GM21423 (cell line): ENCODE data around the gene ACSS2.

Experiments used
- ATAC-seq: cut with Tn5 transposase; IDR thresholded peaks from one replicate; pipeline ENCODE4 v1.9.1; 2021; ENCODE audit warnings: mild to moderate bottlenecking, moderate library complexity; ENCODE audit not compliant: unreplicated experiment

Gene ACSS2

GRCh38 chr20:34945315-34946077 is 69.1 kb downstream of the ACSS2 start:
- ATAC-seq = no peak

DNA sequence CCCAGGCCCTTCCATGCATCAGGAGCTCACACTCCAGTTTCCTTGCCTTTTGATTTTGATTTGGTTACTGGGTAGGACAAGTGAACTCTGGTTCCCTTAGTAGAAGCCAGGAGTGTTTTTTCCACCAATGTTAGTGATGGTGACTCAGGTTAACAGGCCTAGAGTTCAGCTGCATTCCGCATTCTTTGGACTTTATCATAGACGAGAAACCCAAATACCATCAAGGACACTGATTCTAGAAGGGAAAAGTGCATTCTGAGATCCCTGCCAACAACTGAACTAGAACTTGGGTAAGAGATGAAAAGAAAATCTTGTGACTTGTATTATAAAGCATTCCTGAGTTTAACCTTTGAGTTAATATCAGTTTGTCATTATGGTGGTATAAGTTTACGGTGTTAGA is 70.2 kb downstream of the ACSS2 start:
- ATAC-seq = no peak

DNA sequence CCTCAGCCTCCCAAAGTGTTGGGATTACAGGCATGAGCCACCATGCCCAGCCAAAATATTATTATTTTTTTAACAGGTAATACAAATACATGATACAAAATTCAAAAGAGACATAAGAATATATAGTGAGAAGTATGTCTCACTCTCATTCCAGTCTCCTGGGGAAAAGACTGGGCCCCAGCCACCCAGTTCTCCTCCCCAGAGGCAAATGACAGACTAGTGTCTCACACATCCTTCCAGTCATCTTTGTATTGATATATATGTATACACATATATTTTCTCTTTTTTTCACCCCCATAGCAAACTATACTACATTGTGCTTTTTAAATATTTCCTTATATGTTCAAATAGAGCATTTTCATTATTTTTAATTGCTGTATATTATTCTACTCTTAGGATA is 70.9 kb downstream of the ACSS2 start:
- no peak for ATAC-seq

GRCh38 chr20:34948030-34948429 is 71.6 kb downstream of the ACSS2 start:
- no peak for ATAC-seq

- no peak for ATAC-seq
Observed at GRCh38 chr20:34949120-34949519, 72.7 kb downstream of the ACSS2 start.

GRCh38 chr20:34951252-34951651 is 74.8 kb downstream of the ACSS2 start:
- ATAC-seq = no peak

DNA sequence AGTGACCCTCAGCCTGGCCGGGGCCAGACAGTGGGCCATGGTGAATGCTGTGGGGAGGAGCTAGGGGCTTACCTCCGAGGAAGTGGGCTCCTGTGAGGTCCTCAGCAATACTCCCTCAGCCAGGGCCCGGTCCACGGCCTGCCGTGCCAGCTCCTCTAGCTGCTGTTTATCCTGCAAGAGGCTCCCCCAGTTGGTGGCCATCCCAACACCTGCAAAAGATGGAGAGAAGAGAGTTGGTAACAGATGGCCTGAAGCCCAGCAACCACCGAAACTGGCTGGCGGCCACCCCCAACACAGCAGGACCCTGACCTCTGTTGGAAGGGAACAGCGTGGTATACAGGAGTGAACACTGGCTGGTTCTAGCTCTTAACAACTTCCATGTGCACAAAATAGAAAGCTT is 75.2 kb downstream of the ACSS2 start:
- ATAC-seq = no peak

DNA sequence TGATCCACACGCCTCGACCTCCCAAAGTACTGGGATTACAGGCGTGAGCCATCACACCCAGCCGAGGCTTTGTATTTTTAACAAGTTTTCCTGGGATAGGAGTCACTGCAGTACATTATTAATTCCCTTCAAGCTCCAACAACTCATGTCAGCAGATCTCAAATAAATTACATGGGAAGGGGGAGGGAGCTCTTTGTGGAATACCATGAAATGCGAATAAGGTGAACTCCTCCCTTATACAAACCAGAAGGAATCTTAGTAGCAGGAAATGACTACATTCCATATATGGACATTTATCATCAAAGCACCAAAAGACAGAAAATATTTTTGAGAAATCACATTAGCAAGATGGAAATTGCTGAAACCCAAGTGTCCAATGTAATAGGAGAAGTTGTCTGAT is 76.3 kb downstream of the ACSS2 start:
- ATAC-seq = no peak

GRCh38 chr20:34953960-34954359 is 77.5 kb downstream of the ACSS2 start:
- no peak for ATAC-seq

GRCh38 chr20:34954904-34955230 is 78.5 kb downstream of the ACSS2 start:
- ATAC-seq = peak; percentile 8

- peak; percentile 85 for ATAC-seq
Observed at GRCh38 chr20:34955231-34956040, 79.0 kb downstream of the ACSS2 start, which contains the start of the genes GSS and MYH7B. TSS of gene GSS (minus strand) at chr20:34955806. CDS start at chr20:34951852, 3,954 bp downstream. TSS of gene MYH7B (plus strand) at chr20:34955868. CDS start at chr20:34978006, 22,138 bp downstream.

DNA sequence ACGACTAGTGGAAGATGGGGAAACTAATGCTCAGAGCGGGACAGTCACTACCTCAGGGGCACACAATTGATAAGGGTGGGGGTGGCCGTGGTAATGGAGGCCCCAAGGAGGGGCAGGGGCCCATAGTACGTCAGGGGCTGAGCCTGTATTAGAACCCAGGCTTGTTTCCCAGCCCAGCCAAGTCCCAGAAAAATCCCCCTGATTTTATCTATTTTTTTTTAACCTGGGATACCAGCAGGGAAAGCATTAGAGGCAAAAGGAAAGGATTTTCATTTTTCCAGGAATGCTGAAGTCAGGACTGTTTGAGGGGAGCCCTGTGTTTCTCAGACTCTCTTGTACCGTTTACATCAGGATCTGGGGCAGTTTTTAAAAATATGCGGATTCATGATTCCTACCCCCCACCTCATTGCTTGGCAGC is 79.6 kb downstream of the ACSS2 start:
- ATAC-seq = no peak

DNA sequence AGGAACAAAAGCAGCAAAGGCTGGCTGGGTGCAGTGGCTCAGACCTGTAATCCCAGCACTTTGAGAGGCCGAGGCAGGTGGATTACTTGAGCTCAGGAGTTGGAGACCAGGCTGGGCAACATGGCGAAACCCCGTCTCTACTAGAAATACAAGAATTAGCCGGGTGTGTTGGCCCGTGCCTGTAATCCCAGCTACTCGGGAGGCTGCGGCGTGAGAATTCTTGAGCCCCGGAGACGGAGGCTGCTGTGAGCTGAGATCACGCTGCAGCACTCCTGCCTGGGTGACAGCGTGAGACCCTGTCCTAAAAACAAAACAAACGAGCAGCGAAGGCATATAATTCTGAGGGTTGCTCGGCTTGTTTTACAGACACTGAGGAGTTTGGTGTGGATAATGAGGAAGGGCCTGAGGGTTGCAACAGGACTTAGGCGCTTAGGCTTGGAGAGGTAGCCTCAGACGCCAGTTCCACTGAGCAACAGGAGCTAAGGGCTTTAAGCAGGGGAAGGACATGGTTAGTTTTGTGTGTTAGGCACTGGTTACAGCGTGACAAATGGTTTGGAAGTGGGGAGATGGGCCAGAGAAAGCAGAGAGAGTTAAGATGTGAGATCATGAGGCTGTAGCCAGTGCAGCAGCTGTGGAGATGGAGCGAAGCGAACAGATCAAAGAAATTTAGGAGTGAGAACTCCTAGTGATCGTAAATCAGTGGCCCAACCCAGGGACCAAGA is 80.5 kb downstream of the ACSS2 start:
- no peak for ATAC-seq

DNA sequence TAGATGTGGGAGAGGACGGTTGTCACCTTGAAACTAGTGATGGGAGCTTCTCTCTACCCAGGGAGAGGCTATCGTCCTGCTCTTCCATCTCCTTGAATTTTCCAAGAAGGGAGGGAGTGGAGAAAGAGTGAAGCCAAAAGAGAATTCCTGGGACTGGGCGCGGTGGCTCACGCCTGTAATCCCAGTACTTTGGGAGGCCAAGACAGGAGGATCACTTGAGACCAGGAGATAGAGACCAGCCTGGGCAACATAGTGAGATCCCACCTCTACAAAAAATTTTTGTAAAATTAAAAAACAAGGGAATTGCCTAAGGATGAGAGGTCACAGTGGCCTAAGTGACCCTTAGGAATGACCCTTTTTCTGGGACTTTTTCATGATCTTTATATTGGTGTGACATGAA is 88.1 kb downstream of the ACSS2 start:
- ATAC-seq = no peak

DNA sequence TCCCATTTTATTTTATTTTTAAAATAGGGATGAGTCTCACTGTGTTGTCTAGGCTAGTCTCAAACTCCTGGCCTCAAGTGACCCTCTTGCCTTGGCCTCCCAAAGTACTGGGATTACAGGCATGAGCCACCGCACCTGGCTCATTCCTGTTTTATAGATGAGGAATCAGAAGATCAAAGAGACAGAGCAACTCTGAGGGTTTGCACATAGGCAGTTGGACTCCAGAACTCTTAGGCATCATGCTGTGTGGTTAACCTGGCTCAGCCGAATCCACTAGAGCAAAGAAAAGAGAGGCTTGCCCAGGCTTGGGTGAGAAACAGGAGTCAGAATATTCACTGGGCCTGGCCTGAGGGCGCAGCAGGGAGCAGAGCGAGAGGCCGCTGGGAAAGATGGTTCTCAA is 88.6 kb downstream of the ACSS2 start:
- no peak for ATAC-seq

DNA sequence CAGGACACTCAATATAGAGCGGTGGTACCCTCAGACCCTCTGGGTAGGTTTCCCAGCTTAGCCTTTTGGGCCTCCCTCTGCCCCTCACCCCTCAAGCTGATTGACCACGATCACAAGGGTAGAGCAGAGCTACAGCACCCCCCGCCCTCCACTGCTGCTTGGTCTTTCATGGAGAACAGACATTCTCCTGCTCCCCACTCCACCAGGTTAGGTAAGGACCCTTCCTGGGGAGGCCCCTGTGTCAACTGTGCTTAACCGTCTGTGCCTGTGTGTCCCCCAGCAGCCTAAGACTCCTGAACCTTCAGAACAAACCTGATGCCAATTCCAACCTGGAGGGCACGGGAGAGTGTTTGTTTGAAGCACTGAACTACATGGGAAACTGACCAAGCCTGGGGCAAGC is 91.0 kb downstream of the ACSS2 start:
- no peak for ATAC-seq

GRCh38 chr20:34968042-34968775 is 91.8 kb downstream of the ACSS2 start:
- no peak for ATAC-seq

- no peak for ATAC-seq
Observed at GRCh38 chr20:34970193-34970840, 93.9 kb downstream of the ACSS2 start.

GRCh38 chr20:34970846-34971560 is 94.6 kb downstream of the ACSS2 start:
- no peak for ATAC-seq
